ENCODE data around the gene ZBTB7B.

The ZBTB7B gene

DNA sequence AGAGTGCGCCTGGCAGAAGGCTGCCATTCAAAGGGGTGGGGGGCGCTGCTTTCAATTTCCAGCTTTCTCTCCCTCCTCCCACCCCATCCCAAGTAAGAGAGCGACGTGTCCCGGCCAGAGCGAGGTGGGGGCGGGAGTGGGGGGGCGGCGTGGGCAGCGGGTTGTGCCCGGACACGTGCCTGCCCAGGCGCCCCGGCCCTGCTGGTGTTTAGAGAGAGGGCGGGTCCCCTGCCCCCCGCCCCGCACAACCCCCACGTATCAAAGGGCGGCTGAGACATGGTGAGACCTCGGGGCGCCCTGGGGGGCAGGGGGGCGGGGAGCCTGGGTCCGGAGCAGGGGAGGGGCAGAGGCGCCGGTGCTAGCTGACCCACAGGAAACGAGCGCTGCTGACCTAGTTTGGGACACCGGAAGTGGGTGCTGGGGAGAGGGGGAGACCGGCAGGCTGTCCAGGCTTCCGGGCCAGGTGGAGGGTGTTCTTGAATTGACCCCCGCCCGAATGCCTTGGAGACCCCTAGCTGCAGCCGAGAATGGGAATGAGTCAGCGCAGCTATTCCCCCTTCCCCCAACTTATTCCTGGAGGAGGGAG lies 1.3 kb downstream of the ZBTB7B start:
- peak; percentile 36 for DNase-seq (ENCODE audit: low read depth, low spot score)

DNA sequence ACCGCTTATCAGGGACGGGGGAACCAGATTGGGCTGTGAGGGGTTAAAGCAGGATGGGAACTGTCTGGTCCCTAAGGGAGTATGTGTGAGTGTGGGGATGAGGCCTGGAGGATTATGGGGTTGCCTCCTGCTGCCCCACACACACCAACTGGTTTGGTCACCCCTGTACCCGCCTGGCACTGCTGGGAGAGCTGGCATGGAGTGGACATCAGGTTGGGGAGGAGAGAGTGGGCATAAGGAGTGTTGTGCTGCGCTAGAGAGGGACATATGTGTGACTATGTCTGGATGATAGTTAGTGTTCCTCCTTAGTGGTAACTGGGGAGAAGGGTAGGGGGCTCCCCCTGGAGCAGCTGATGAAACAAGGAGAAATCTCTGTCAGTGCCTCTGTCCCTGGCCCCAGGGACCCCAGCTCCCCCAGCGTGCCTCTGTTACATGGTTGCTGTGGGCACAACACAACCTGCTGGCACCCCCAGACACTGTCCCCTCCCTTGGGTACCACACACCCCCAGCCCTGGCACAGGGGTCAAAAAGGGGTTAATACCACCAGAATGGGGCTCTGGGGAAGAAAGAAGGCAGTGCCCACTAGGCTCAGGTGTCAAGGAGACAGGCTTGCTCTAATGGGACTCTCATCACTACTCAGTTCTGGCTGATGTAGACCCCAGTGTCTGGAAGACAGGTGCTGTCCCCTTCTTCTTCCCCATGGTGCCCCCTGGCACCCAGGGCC lies 1.9 kb downstream of the ZBTB7B start:
- no peak for DNase-seq (ENCODE audit: low read depth, low spot score)

- DNase-seq (ENCODE audit: low read depth, low spot score): no peak
Measured at GRCh38 chr1:155005076-155006011, 2.7 kb downstream of the ZBTB7B start.

GRCh38 chr1:155006601-155007101 lies 4.0 kb downstream of the ZBTB7B start:
- no peak for DNase-seq (ENCODE audit: low read depth, low spot score)

GRCh38 chr1:155007251-155007828 lies 4.7 kb downstream of the ZBTB7B start:
- no peak for DNase-seq (ENCODE audit: low read depth, low spot score)

GRCh38 chr1:155008015-155008941 lies 5.7 kb downstream of the ZBTB7B start:
- DNase-seq (ENCODE audit: low read depth, low spot score): no peak

GRCh38 chr1:155009221-155009711 lies 6.7 kb downstream of the ZBTB7B start:
- no peak for DNase-seq (ENCODE audit: low read depth, low spot score)

- no peak for DNase-seq (ENCODE audit: low read depth, low spot score)
Measured at GRCh38 chr1:155009742-155010141, 7.1 kb downstream of the ZBTB7B start.

DNA sequence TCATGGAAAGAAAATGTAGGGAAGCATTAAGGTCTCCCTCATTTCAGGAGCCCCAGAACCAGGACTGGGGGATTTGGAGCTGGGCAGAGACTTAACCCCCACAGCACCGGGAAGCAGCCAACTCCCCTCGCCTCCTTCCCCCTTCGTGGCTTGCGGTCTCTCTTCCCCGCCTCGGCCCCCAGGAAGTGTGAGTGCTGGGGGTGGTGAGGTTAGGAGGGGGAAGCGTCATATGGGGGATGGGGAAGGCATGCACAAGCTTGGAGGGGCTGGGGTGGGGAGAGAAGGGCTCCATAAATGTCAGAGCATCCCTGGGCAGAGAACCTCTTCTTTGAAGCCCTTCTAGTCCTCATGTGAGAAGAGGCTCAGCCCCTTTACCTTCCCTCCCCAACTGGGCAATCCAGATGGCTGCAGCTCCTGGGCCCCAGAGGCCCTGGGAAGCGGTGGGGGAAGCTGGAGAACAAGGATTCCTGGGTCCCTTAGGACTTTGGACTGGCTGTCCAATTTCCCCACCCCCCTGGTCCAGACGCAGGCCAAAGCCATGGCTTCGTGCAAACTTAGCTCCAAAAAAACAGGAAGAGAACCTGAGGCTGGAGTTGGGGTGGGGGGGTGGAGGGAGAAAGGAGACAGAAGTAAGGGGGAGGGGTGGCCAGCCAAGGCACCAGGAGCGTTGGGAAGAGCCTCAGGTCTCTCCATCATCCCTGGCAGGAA lies 7.8 kb downstream of the ZBTB7B start:
- DNase-seq (ENCODE audit: low read depth, low spot score): no peak

DNA sequence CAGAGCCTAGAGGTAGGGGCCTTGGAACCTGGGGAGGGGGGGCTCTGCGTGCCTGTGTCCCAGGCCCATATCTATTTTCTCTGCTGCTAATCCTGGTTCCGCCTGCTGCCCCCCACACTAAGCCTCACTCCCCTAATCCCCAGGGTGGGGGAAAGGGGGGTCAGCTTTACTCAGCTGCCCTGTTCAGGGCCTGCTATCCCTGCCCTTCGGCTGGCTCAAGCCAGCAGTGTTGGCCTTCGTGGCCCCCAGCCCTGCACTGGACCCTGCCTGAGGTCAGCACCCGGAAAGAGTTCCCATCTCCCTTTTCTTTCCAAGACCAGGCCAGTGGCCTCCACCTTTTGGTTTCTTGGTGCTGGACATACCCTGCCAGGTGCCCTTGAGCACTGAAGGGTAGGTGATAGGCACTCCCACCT lies 8.4 kb downstream of the ZBTB7B start:
- no peak for DNase-seq (ENCODE audit: low read depth, low spot score)

GRCh38 chr1:155011437-155012025 lies 8.9 kb downstream of the ZBTB7B start:
- no peak for DNase-seq (ENCODE audit: low read depth, low spot score)

- DNase-seq (ENCODE audit: low read depth, low spot score): peak; percentile 73
Measured at GRCh38 chr1:155012026-155012546, 9.5 kb downstream of the ZBTB7B start.

GRCh38 chr1:155012776-155013602 lies 10.4 kb downstream of the ZBTB7B start:
- DNase-seq (ENCODE audit: low read depth, low spot score): no peak

DNA sequence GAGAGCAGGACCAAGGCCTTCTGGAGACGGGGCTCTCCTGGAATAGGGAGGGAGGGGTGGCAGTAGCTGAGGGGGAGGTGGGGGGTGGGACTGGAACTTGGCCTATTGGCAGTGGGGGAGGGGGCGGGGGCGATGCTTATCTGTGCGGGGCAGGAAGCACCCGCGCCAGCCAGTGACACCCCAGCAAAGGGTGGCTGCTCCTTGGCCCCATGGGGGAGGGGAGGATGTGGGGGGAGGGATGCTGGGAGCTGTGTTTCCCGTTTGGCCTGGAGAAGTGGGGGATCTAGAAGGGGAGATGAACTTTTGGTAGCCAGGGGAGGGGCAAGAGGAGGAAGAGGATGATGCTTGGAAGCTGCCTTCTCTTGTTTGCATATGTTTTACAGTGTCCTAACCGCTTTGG lies 11.0 kb downstream of the ZBTB7B start:
- no peak for DNase-seq (ENCODE audit: low read depth, low spot score)

GRCh38 chr1:155014709-155015508 lies 12.3 kb downstream of the ZBTB7B start:
- no peak for DNase-seq (ENCODE audit: low read depth, low spot score)

DNA sequence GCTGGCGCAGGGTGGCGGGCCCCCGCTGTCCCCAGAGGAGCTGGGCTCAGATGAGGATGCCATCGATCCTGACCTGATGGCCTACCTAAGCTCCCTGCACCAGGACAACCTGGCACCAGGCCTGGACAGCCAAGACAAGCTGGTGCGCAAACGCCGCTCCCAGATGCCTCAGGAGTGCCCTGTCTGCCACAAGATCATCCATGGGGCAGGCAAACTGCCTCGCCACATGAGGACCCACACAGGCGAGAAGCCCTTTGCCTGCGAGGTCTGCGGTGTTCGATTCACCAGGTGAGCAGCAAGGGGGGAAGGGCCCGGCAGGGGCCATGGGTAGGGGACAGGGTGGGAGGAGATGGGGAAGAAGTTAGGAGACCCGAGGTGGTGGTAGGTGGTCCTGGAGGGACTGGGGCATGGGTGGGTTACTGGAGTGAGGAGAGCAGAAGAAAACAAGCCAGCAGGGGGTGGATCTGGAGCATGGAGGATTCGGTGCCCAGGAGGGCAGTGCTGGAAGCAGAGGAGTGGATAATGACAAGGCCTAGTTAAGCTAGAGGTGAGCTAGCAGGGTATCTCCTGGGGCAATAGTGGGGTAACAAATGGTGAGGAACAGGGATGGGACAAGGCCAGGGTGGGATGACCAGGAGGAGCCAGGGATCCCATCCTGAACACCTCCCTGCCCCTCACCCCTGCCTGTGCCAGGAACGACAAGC lies 13.1 kb downstream of the ZBTB7B start:
- DNase-seq (ENCODE audit: low read depth, low spot score): no peak
